ENCODE measurements around the gene ABCC5.

The ABCC5 gene

GRCh38 chr3:183884427-183885296, 133.0 kb downstream of the ABCC5 start, which contains the start of gene PARL (continued):
- TF ChIP-seq ZBTB48 (tag by site-specific recombination; IDR thresholded peaks at IDR 0.05) (peak; percentile 75), ZSCAN23 (tag by site-specific recombination; IDR thresholded peaks at IDR 0.05) (no peak), ZNF791 (tag by site-specific recombination; IDR thresholded peaks at IDR 0.05) (no peak), SP7 (tag by site-specific recombination; IDR thresholded peaks at IDR 0.05) (peak; percentile 92), ZNF555 (tag by site-specific recombination; conservative IDR thresholded peaks at IDR 0.05) (no peak), ZNF350 (tag by site-specific recombination; IDR thresholded peaks at IDR 0.05) (no peak), ZNF610 (tag by site-specific recombination; IDR thresholded peaks at IDR 0.05; ENCODE audit: borderline replicate concordance) (peak; percentile 59), AEBP2 (tag by site-specific recombination; IDR thresholded peaks at IDR 0.05; ENCODE audit: borderline replicate concordance) (no peak), WT1 (tag by site-specific recombination; IDR thresholded peaks at IDR 0.05) (no peak), ZNF16 (tag by site-specific recombination; IDR thresholded peaks at IDR 0.05; ENCODE audit: low read depth) (no peak), ZNF560 (tag by site-specific recombination; IDR thresholded peaks at IDR 0.05; ENCODE audit: borderline replicate concordance) (no peak), TCF7L2 (IDR thresholded peaks at IDR 0.05; ENCODE audit: borderline replicate concordance, low read depth, low read length) (no peak), ZSCAN18 (tag by site-specific recombination; IDR thresholded peaks at IDR 0.05) (no peak), ZNF518A (tag by site-specific recombination; conservative IDR thresholded peaks at IDR 0.05; ENCODE audit: low read depth) (peak; percentile 93), ZNF433 (tag by site-specific recombination; IDR thresholded peaks at IDR 0.05; ENCODE audit: low read depth) (no peak), ZNF184 (tag by site-specific recombination; IDR thresholded peaks at IDR 0.05) (no peak), ZNF175 (tag by site-specific recombination; IDR thresholded peaks at IDR 0.05) (no peak), ZNF660 (tag by site-specific recombination; IDR thresholded peaks at IDR 0.05) (peak; percentile 98), ZNF510 (tag by site-specific recombination; IDR thresholded peaks at IDR 0.05; ENCODE audit: insufficient replicate concordance) (no peak), ZNF280D (tag by site-specific recombination; IDR thresholded peaks at IDR 0.05) (peak; percentile 45; the same call in 1 of the 2 replicates), ZNF391 (tag by site-specific recombination; IDR thresholded peaks at IDR 0.05; ENCODE audit: borderline replicate concordance, low read depth) (peak; percentile 85), BCL11B (tag by site-specific recombination; IDR thresholded peaks at IDR 0.05; ENCODE audit: low read depth) (peak; percentile 91), ELK4 (IDR thresholded peaks at IDR 0.05; ENCODE audit: borderline replicate concordance, low read depth, low read length) (no peak), ZNF202 (tag by site-specific recombination; IDR thresholded peaks at IDR 0.05; ENCODE audit: borderline replicate concordance) (no peak)
